HEK293T (cell line): Measurements from ENCODE around the gene TDRD9.

ENCODE experiments used
- CTCF ChIA-PET: fragments of 350-600 bp; formaldehyde crosslinking; extraction: SDS; loops from one replicate; lab custom pipeline; 2021; ENCODE audit warnings: antibody characterized with exemption, inconsistent platforms; lab: Yijun Ruan, JAX
- POLR2A ChIA-PET: fragments of 350-600 bp; formaldehyde crosslinking; extraction: SDS; loops from one replicate; lab custom pipeline; 2020; ENCODE audit warnings: antibody characterized with exemption, inconsistent platforms; lab: Yijun Ruan, JAX
- DNase-seq: peaks from one replicate; pipeline ENCODE4 v3.0.0; 2012; ENCODE audit warnings: mixed read lengths; ENCODE audit errors: extremely low spot score
- ARNT ChIP-seq: fragments of 450-650 bp; IDR thresholded peaks from 2 replicates; pipeline ENCODE4 v1.6.1; 2017; ENCODE audit warnings: mild to moderate bottlenecking
- BHLHE40 ChIP-seq: fragments of 450-650 bp; IDR thresholded peaks from 2 replicates; pipeline ENCODE4 v1.6.1; 2016; ENCODE audit warnings: mild to moderate bottlenecking, moderate library complexity, borderline replicate concordance
- CTBP1 ChIP-seq: fragments of 450-650 bp; IDR thresholded peaks from 2 replicates; pipeline ENCODE4 v1.6.1; 2016; ENCODE audit warnings: borderline replicate concordance
- ELF4 ChIP-seq: fragments of 450-650 bp; IDR thresholded peaks from 2 replicates; pipeline ENCODE4 v1.6.1; 2017; ENCODE audit warnings: antibody characterized with exemption
- FOXA1 ChIP-seq: fragments of 450-650 bp; IDR thresholded peaks from 2 replicates; pipeline ENCODE4 v1.6.1; 2016; ENCODE audit warnings: mild to moderate bottlenecking
- FOXK2 ChIP-seq: fragments of 450-650 bp; IDR thresholded peaks from 2 replicates; pipeline ENCODE4 v1.6.1; 2016; ENCODE audit warnings: mild to moderate bottlenecking
- FOXM1 ChIP-seq: fragments of 450-650 bp; IDR thresholded peaks from 2 replicates; pipeline ENCODE4 v1.6.1; 2017; ENCODE audit warnings: mild to moderate bottlenecking, borderline replicate concordance
- HDGF ChIP-seq: fragments of 450-650 bp; IDR thresholded peaks from 2 replicates; pipeline ENCODE4 v1.6.1; 2017; ENCODE audit warnings: antibody characterized with exemption, borderline replicate concordance
- L3MBTL2 ChIP-seq: fragments of 450-650 bp; conservative IDR thresholded peaks from 2 replicates; pipeline ENCODE4 v1.6.1; 2016; ENCODE audit warnings: mild to moderate bottlenecking
- LEF1 ChIP-seq: fragments of 450-650 bp; IDR thresholded peaks from 2 replicates; pipeline ENCODE4 v1.6.1; 2017; ENCODE audit warnings: mild to moderate bottlenecking, borderline replicate concordance
- NFRKB ChIP-seq: fragments of 450-650 bp; IDR thresholded peaks from 2 replicates; pipeline ENCODE4 v1.6.1; 2016; ENCODE audit warnings: mild to moderate bottlenecking, moderate library complexity
- PKNOX1 ChIP-seq: fragments of 450-650 bp; IDR thresholded peaks from 2 replicates; pipeline ENCODE4 v1.6.1; 2016
- SP1 ChIP-seq: fragments of 450-650 bp; IDR thresholded peaks from 2 replicates; pipeline ENCODE4 v1.6.1; 2017
- SUZ12 ChIP-seq: fragments of 450-650 bp; IDR thresholded peaks from 2 replicates; pipeline ENCODE4 v1.6.1; 2016; ENCODE audit warnings: mild to moderate bottlenecking
- TARDBP ChIP-seq: fragments of 450-650 bp; IDR thresholded peaks from 2 replicates; pipeline ENCODE4 v1.6.1; 2016
- ZNF384 ChIP-seq: fragments of 450-650 bp; IDR thresholded peaks from 2 replicates; pipeline ENCODE4 v1.6.1; 2016

The TDRD9 gene

GRCh38 chr14:103928011-103928890 is at the start of gene TDRD9:
Gene TDRD9 (plus strand): TSS chr14:103928456. CDS start chr14:103928510, 54 bp downstream.
- POLR2A ChIA-PET = no interaction called here
- DNase-seq = no peak
- TF ChIP-seq ZNF384 (no peak), HDGF (no peak), ELF4 (no peak), LEF1 (no peak), FOXK2 (no peak), CTBP1 (no peak), BHLHE40 (no peak), L3MBTL2 (no peak), TARDBP (no peak), NFRKB (no peak), ARNT (no peak)
- CTCF ChIA-PET = no interaction called here

- TF ChIP-seq SP1 (no peak), BHLHE40 (no peak), ELF4 (no peak), HDGF (no peak), L3MBTL2 (no peak), FOXK2 (no peak)
- ChIA-PET CTCF (interaction anchor here (0.7 to 1.2 kb wide), 2 partner anchors 46 to 198 kb away, joined by 3 to 4 read pairs; no protein-coding TSS in a partner anchor), POLR2A (interaction anchor here (1.2 kb wide), 1 partner anchor 13 kb away, joined by 3 read pairs; no protein-coding TSS in a partner anchor)
- DNase-seq = no peak
Observed at GRCh38 chr14:103879118-103879569, 49.1 kb upstream of the TDRD9 start.

GRCh38 chr14:103879570-103880347 is 48.5 kb upstream of the TDRD9 start:
- CTCF ChIA-PET = interaction anchor here (0.7 kb wide), 1 partner anchor 46 kb away, joined by 3 read pairs; no protein-coding TSS in a partner anchor
- POLR2A ChIA-PET = interaction anchor here (1.2 kb wide), 1 partner anchor 25 kb away, joined by 3 read pairs; no protein-coding TSS in a partner anchor
- DNase-seq = no peak
- TF ChIP-seq ELF4 = no peak

- TF ChIP-seq PKNOX1 (no peak), TARDBP (no peak), SP1 (no peak), HDGF (no peak), FOXK2 (no peak), FOXM1 (no peak), ARNT (no peak), CTBP1 (no peak), LEF1 (no peak), BHLHE40 (no peak), L3MBTL2 (no peak), FOXA1 (no peak), ZNF384 (no peak), SUZ12 (no peak)
- ChIA-PET CTCF (interaction anchor here (0.9 to 1.6 kb wide), 2 partner anchors 20 to 71 kb away, joined by 3 to 5 read pairs; no protein-coding TSS in a partner anchor), POLR2A (interaction anchor here (1.2 kb wide), 1 partner anchor 26 kb away, joined by 3 read pairs; no protein-coding TSS in a partner anchor)
- DNase-seq = no peak
Observed at GRCh38 chr14:103880348-103881267, 47.6 kb upstream of the TDRD9 start.

GRCh38 chr14:103881268-103882201 is 46.7 kb upstream of the TDRD9 start:
- TF ChIP-seq NFRKB (no peak), SP1 (no peak), LEF1 (no peak), FOXM1 (no peak), L3MBTL2 (no peak), ARNT (no peak)
- DNase-seq = no peak
- CTCF ChIA-PET = interaction anchor here (1.6 kb wide), 1 partner anchor 19 kb away, joined by 5 read pairs; no protein-coding TSS in a partner anchor
- POLR2A ChIA-PET = interaction anchor here (0.5 kb wide), 1 partner anchor 841 kb away, joined by 3 read pairs; no protein-coding TSS in a partner anchor
